WI38 (cell line): ENCODE results near the gene CDK14.
"Not testable (repeated sequence)": the region's sequence is repeated elsewhere in the genome, so short reads cannot be mapped to it uniquely, and the experiment has no call there.

ENCODE experiments used
- H3K4me3 ChIP-seq: 2 replicates; pipeline ENCODE4 v1.5.1; 2011; ENCODE audit warnings: low read depth, mild to moderate bottlenecking, control low read depth, low read length
- CTCF ChIP-seq: IDR thresholded peaks from 2 replicates; pipeline ENCODE4 v1.5.1; 2012; ENCODE audit warnings: low read depth, mild to moderate bottlenecking, control low read depth, low read length

The CDK14 gene

GRCh38 chr7:90919816-90920215 lies 323.7 kb downstream of the CDK14 start:
- TF ChIP-seq CTCF: no peak
- no peak overlapping the region for H3K4me3 ChIP-seq

GRCh38 chr7:90920336-90920735 lies 324.2 kb downstream of the CDK14 start:
- no peak overlapping the region for H3K4me3 ChIP-seq
- no peak for TF ChIP-seq CTCF

- no peak for TF ChIP-seq CTCF
- H3K4me3 ChIP-seq: no peak overlapping the region
These were observed 327.4 kb downstream of the CDK14 start for GRCh38 chr7:90923541-90923997.

GRCh38 chr7:90928700-90929424 lies 332.7 kb downstream of the CDK14 start:
- H3K4me3 ChIP-seq: not testable (repeated sequence)

GRCh38 chr7:90931986-90932916 lies 336.1 kb downstream of the CDK14 start:
- TF ChIP-seq CTCF: no peak
- H3K4me3 ChIP-seq: no peak overlapping the region

GRCh38 chr7:90933041-90933440 lies 336.9 kb downstream of the CDK14 start:
- no peak for TF ChIP-seq CTCF
- no peak overlapping the region for H3K4me3 ChIP-seq

GRCh38 chr7:90933984-90934383 lies 337.9 kb downstream of the CDK14 start:
- no peak overlapping the region for H3K4me3 ChIP-seq
- TF ChIP-seq CTCF: no peak
